Mesendoderm (in vitro differentiated cells): Measurements from ENCODE around the gene ASL.
A peak's percentile ranks its signal among the peaks of the same experiment; 100 is the strongest.
"Not testable (repeated sequence)": the region's sequence is repeated elsewhere in the genome, so short reads cannot be mapped to it uniquely, and the experiment has no call there.

ENCODE experiments used
- DNase-seq: peaks from one replicate; pipeline ENCODE4 v3.0.0; 2013
- H2AK5ac ChIP-seq: 2 replicates; pipeline ENCODE4 v1.6.1; 2013; ENCODE audit warnings: low read length, inconsistent platforms
- H2BK120ac ChIP-seq: 2 replicates; pipeline ENCODE4 v1.6.1; 2013; ENCODE audit warnings: low read depth, mild to moderate bottlenecking, low read length, moderate library complexity, mixed read lengths
- H2BK15ac ChIP-seq: replicated peaks from 2 replicates; pipeline ENCODE4 v1.6.1; 2013; ENCODE audit warnings: low read depth, mild to moderate bottlenecking, moderate library complexity
- H2BK5ac ChIP-seq: 2 replicates; pipeline ENCODE4 v1.6.1; 2013; ENCODE audit warnings: low read length, inconsistent platforms
- H3K18ac ChIP-seq: 2 replicates; pipeline ENCODE4 v1.6.1; 2013; ENCODE audit warnings: mild to moderate bottlenecking, low read length, mixed read lengths
- H3K23ac ChIP-seq: one replicate; pipeline ENCODE4 v1.6.1; 2013; ENCODE audit warnings: low read length
- H3K27ac ChIP-seq: 2 replicates; pipeline ENCODE4 v1.5.1; 2013; ENCODE audit warnings: low read depth, mild to moderate bottlenecking, inconsistent platforms, low read length, moderate library complexity
- H3K27me3 ChIP-seq: 2 replicates; pipeline ENCODE4 v1.6.1; 2013; ENCODE audit warnings: low read length, control low read depth, mild to moderate bottlenecking, inconsistent platforms; ENCODE audit not compliant: insufficient read depth, poor library complexity
- H3K36me3 ChIP-seq: 2 replicates; pipeline ENCODE4 v1.6.1; 2013; ENCODE audit warnings: low read length, inconsistent platforms; ENCODE audit not compliant: control insufficient read depth, insufficient read depth
- H3K4ac ChIP-seq: one replicate; pipeline ENCODE4 v1.6.1; 2013; ENCODE audit warnings: low read depth, mild to moderate bottlenecking, low read length, moderate library complexity
- H3K4me1 ChIP-seq: 2 replicates; pipeline ENCODE4 v1.6.1; 2013; ENCODE audit warnings: low read depth, low read length, inconsistent platforms; ENCODE audit not compliant: control insufficient read depth
- H3K4me2 ChIP-seq: 2 replicates; pipeline ENCODE4 v1.6.1; 2013; ENCODE audit warnings: low read length
- H3K4me3 ChIP-seq: 2 replicates; pipeline ENCODE4 v1.5.1; 2013; ENCODE audit warnings: mild to moderate bottlenecking, low read length
- H3K56ac ChIP-seq: one replicate; pipeline ENCODE4 v1.6.1; 2013; ENCODE audit warnings: low read length
- H3K79me1 ChIP-seq: 2 replicates; pipeline ENCODE4 v1.6.1; 2013; ENCODE audit warnings: low read length, inconsistent platforms
- H3K79me2 ChIP-seq: 2 replicates; pipeline ENCODE4 v1.6.1; 2013; ENCODE audit warnings: mild to moderate bottlenecking, low read length; ENCODE audit not compliant: control insufficient read depth, insufficient read depth
- H3K9ac ChIP-seq: 2 replicates; pipeline ENCODE4 v1.6.1; 2013; ENCODE audit warnings: low read length, inconsistent platforms
- H4K5ac ChIP-seq: one replicate; pipeline ENCODE4 v1.6.1; 2013; ENCODE audit warnings: low read length
- H4K8ac ChIP-seq: one replicate; pipeline ENCODE4 v1.6.1; 2013; ENCODE audit warnings: low read depth, mild to moderate bottlenecking, control low read depth, low read length, moderate library complexity
- WGBS: extraction: QIAGEN DNeasy Blood & Tissue Kit; methylation state at CpG from one replicate; pipeline ENCODE4 v1.1.7; 2013; ENCODE audit warnings: low lambda C conversion rate, missing lambda C conversion rate; ENCODE audit not compliant: insufficient coverage; ENCODE audit errors: extremely low coverage; 5-methylcytosine and 5-hydroxymethylcytosine counted together

The ASL gene

GRCh38 chr7:66105263-66105748 lies 29.7 kb downstream of the ASL start:
- Histone ChIP-seq H4K8ac (no peak overlapping the region), H2BK120ac (no peak overlapping the region), H3K79me2 (no peaks in the 10 kb centered on the region), H2BK15ac (no peak overlapping the region), H3K4ac (no peak overlapping the region), H3K23ac (no peak overlapping the region), H3K79me1 (no peaks in the 10 kb centered on the region), H3K56ac (no peak overlapping the region), H3K27ac (no peak overlapping the region), H2BK5ac (no peak overlapping the region), H3K4me1 (no peaks in the 10 kb centered on the region), H4K5ac (no peak overlapping the region), H3K27me3 (no peaks in the 10 kb centered on the region), H3K18ac (no peak overlapping the region), H3K4me3 (no peak overlapping the region), H2AK5ac (no peak overlapping the region), H3K36me3 (no peaks in the 10 kb centered on the region), H3K4me2 (no peak overlapping the region), H3K9ac (no peak overlapping the region)
- WGBS: no CpG with 5 or more reads among the region's 5 CpGs
- DNase-seq: no peak

DNA sequence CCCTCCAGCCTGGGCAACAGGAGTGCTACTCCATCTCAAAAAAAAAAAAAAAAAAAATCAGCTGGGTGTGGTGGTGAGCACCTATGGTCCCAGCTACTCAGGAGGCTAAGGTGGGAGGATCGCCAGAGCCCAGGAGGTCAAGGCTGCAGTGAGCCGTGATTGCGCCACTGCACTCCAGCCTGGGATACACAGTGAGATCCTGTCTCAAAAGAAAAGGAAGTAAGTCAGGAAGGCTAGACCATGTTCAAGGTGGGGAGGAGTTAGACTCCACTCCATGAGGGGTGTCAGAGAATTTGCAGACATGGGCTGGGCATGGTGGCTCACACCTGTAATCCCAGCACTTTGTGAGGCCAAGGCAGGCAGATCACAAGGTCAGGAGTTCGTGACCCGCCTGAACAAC lies 32.8 kb downstream of the ASL start:
- DNase-seq, H3K27ac ChIP-seq, H4K8ac ChIP-seq, H3K4ac ChIP-seq, H3K18ac ChIP-seq, H3K4me1 ChIP-seq, H3K79me2 ChIP-seq, H2AK5ac ChIP-seq, H3K9ac ChIP-seq, H4K5ac ChIP-seq, H2BK120ac ChIP-seq, H3K4me2 ChIP-seq, H3K56ac ChIP-seq, H2BK5ac ChIP-seq, H3K4me3 ChIP-seq, H3K36me3 ChIP-seq, H2BK15ac ChIP-seq, H3K27me3 ChIP-seq, H3K23ac ChIP-seq, H3K79me1 ChIP-seq: not testable (repeated sequence)
- WGBS: no CpG with 5 or more reads among the region's 5 CpGs

DNA sequence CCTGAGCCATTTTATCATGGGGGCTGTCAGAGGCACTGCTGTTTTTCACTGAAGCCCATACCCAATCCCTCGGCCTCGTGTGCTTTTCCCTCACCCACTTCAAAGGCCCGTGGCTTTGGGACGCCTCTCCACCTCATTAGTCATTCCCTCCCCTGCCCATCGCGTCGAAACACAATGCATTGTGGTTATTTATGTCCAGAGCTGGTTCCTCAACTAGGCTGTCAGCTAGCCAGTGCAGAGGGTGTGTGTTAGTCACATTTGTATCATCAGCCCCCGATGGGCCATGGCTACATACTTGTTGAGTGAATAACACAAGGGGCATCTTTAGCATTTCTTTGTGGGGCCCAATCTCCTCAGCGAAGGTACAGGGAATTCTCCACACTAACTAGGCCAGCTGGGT lies 35.2 kb downstream of the ASL start:
- no peak overlapping the region for H4K8ac ChIP-seq
- no CpG with 5 or more reads among the region's 9 CpGs for WGBS
- H3K9ac ChIP-seq: no peak overlapping the region
- no peak overlapping the region for H3K23ac ChIP-seq
- H2BK15ac ChIP-seq: no peak overlapping the region
- no peak overlapping the region for H3K27ac ChIP-seq
- no peak overlapping the region for H3K56ac ChIP-seq
- peaks cover 2% of the 10 kb centered on the region for H3K79me1 ChIP-seq
- H3K4me2 ChIP-seq: no peak overlapping the region
- H3K4ac ChIP-seq: no peak overlapping the region
- DNase-seq: peak; percentile 16
- H3K36me3 ChIP-seq: no peaks in the 10 kb centered on the region
- H4K5ac ChIP-seq: no peak overlapping the region
- H3K18ac ChIP-seq: no peak overlapping the region
- no peaks in the 10 kb centered on the region for H3K4me1 ChIP-seq
- H2BK120ac ChIP-seq: no peak overlapping the region
- H2AK5ac ChIP-seq: no peak overlapping the region
- H2BK5ac ChIP-seq: no peak overlapping the region
- H3K27me3 ChIP-seq: no peaks in the 10 kb centered on the region
- peaks cover 7% of the 10 kb centered on the region for H3K79me2 ChIP-seq
- no peak overlapping the region for H3K4me3 ChIP-seq

DNA sequence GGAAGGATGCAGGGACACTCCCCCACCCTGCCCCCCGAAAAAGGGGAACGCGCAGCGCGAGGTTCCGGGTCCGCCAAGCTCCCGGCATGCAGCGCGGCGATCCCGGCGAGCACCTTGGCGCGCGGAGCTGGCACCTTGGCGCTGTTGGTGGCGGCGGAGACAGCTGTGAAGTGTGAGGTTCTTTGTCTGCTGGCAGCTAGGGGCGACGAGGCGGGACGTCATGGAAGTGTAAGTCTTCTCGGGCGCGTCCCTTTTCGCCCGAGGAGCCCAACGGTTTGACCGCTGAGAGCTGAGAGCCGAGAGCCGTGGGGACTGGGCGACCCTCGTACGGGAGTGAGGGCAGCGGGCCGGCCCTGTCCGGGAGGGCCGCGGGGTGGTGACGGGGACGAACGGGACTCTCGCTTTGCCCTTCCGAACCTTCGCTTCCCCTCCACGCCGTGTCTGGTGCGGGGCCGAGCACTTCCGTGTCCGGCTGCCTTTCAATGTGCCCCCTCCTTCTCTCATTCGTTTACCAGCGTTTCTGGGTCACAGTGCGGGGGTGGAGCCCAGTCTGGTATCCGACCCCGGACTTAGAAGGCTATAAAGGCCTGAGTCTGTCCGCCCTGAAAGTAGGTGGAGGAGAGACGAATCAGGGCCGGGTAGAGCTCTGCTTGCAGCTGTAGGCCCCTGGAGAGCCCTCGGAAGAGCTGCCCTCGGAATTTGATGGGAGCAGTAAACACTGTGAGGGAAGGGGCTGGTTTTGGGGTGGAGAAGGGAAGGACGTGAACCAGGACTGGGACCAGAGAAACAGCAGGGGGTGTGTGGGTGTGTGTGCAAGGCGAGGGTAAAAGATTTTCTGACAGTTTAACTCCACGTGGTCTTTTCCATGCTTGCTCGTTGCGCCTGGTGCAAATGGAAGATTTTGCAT lies 39.4 kb downstream of the ASL start, which contains the start of gene CRCP:
Gene CRCP (plus strand): TSS at position 105 of the 907 bp plus-strand sequence. CDS start 116 bp downstream, at position 221.
- no peak within 1 kb of the TSS for H2BK120ac ChIP-seq
- peak within 1 kb of the TSS; percentile 99 for H3K9ac ChIP-seq
- peak within 1 kb of the TSS; percentile 35 for H3K18ac ChIP-seq
- H3K27me3 ChIP-seq: no peaks in the 10 kb centered on the region
- H2BK15ac ChIP-seq: no peak within 1 kb of the TSS
- H2AK5ac ChIP-seq: no peak within 1 kb of the TSS
- peaks cover 11% of the 10 kb centered on the region for H3K79me1 ChIP-seq
- no CpG with 5 or more reads among the region's 67 CpGs for WGBS
- H3K36me3 ChIP-seq: no peaks in the 10 kb centered on the region
- H4K5ac ChIP-seq: peak within 1 kb of the TSS; percentile 71
- no peak within 1 kb of the TSS for H4K8ac ChIP-seq
- H3K56ac ChIP-seq: peak within 1 kb of the TSS; percentile 95
- peak within 1 kb of the TSS; percentile 76 for H2BK5ac ChIP-seq
- H3K79me2 ChIP-seq: peaks cover 42% of the 10 kb centered on the region
- peak within 1 kb of the TSS; percentile 79 for H3K27ac ChIP-seq
- peaks cover 2% of the 10 kb centered on the region for H3K4me1 ChIP-seq
- H3K4ac ChIP-seq: peak within 1 kb of the TSS; percentile 65
- peak; percentile 86 for DNase-seq
- H3K23ac ChIP-seq: peak within 1 kb of the TSS; percentile 1
- H3K4me3 ChIP-seq: peak within 1 kb of the TSS; percentile 91
- H3K4me2 ChIP-seq: peak within 1 kb of the TSS; percentile 78

DNA sequence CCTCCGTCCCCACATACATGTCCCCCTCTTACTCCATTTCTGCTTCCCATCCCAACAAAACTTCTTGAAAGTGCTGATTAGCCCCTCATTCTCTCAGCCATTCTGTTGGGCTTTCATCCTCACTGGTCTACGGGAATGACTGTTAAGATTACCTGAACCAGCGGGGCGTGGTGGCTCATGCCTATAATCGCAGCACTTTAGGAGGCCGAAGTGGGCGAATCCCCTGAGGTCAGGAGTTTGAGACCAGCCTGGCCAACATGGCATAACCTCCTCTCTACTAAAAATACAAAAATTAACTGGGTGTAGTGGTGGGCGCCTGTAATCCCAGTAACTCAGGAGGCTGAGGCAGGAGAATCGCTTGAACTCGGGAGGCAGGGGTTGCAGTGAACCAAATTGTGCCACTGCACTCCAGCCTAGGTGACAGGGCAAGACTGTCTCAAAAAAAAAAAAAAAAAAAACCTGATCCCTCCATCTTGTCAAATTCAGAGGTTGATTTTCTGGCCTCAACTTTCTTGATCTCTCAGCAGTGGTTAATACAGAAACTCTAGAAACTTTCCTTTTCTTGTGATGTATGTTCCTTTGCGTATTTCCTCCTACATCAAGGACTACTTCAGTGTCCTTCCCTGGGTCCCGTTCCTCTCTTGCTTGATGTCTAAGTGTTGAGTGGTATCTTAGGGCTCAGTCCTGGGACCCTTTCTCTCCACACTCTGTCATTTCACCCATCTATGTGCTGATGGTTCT lies 41.2 kb downstream of the ASL start:
- H2BK120ac ChIP-seq, H3K18ac ChIP-seq, H2AK5ac ChIP-seq, H4K5ac ChIP-seq, H3K23ac ChIP-seq, H2BK15ac ChIP-seq, H3K27me3 ChIP-seq, H3K4me1 ChIP-seq, H3K56ac ChIP-seq, H3K27ac ChIP-seq, H3K36me3 ChIP-seq, H3K9ac ChIP-seq, H3K4me2 ChIP-seq, H4K8ac ChIP-seq, H3K4ac ChIP-seq, DNase-seq, H3K4me3 ChIP-seq, H2BK5ac ChIP-seq: not testable (repeated sequence)
- whole genome bisulfite sequencing: no CpG with 5 or more reads among the region's 12 CpGs
- Histone ChIP-seq H3K79me2 (peaks cover 51% of the 10 kb centered on the region), H3K79me1 (peaks cover 11% of the 10 kb centered on the region)
